Prostate gland (tissue), 2 donors: ENCODE measurements around the gene CFAP97D1.

ENCODE experiments used
- POLR2A ChIP-seq: fragments of 450-650 bp; IDR thresholded peaks from one replicate; pipeline ENCODE4 v1.6.1; 2016; ENCODE audit warnings: antibody characterized with exemption, mild to moderate bottlenecking
- TF ChIP-seq, protein P1 (sequence below), 4 experiments: fragments of 200-600 bp in 2 of 4; fragments of 450-650 bp in 2 of 4; sonication (generic) in 2 of 4; IDR thresholded peaks; 1 replicate in 3 of 4; 2 replicates in 1 of 4; pipeline ENCODE4 v1.5.1; 2016 to 2019; ENCODE audit warnings: antibody characterized with exemption in 4 of 4, mild to moderate bottlenecking in 2 of 4, moderate library complexity in 2 of 4

DNA sequence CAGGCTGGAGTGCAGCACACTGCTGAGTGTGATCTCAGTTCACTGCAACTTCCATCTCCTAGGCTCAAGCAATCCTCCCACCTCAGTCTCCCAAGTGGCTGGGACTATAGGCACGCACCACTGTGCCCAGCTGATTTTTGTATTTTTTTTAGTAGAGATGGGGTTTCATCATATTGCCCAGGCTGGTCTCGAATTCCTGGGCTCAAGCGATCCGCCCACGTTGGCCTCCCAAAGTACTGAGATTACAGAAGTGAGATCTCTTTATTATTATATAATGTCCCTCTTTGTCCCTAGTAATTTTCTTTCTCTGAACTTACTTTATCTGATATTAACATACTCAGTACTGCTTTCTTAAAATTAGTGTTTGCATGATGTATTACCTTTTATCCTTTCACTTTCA, 8.3 kb downstream of the CFAP97D1 start:
- TF ChIP-seq, protein P1, sequence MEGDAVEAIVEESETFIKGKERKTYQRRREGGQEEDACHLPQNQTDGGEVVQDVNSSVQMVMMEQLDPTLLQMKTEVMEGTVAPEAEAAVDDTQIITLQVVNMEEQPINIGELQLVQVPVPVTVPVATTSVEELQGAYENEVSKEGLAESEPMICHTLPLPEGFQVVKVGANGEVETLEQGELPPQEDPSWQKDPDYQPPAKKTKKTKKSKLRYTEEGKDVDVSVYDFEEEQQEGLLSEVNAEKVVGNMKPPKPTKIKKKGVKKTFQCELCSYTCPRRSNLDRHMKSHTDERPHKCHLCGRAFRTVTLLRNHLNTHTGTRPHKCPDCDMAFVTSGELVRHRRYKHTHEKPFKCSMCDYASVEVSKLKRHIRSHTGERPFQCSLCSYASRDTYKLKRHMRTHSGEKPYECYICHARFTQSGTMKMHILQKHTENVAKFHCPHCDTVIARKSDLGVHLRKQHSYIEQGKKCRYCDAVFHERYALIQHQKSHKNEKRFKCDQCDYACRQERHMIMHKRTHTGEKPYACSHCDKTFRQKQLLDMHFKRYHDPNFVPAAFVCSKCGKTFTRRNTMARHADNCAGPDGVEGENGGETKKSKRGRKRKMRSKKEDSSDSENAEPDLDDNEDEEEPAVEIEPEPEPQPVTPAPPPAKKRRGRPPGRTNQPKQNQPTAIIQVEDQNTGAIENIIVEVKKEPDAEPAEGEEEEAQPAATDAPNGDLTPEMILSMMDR (IDR thresholded peaks at IDR 0.05): no peak
- TF ChIP-seq POLR2A: no peak
